ENCODE measurements around the gene RPN2.

GRCh38 chr20:37259031-37259430 lies 79.9 kb downstream of the RPN2 start:
- TF ChIP-seq CTCF (IDR thresholded peaks at IDR 0.05): no peak
- no peak for TF ChIP-seq POLR2A (IDR thresholded peaks at IDR 0.05)

Data from Peyer's patch (tissue), 4 donors.